BE2C (cell line): ENCODE data around the gene EVPLL.
A peak's percentile ranks its signal among the peaks of the same experiment; 100 is the strongest.

Experiments
- DNase-seq: peaks from one replicate; pipeline ENCODE4 v3.0.0-alpha.2; 2020
- H3K27me3 ChIP-seq: fragments of 250-450 bp; sonication (Bioruptor Pico); 2 replicates; pipeline ENCODE4 v1.5.1; 2020; ENCODE audit warnings: mild to moderate bottlenecking
- H3K36me3 ChIP-seq: fragments of 250-450 bp; sonication (Bioruptor Pico); 2 replicates; pipeline ENCODE4 v1.5.1; 2020; ENCODE audit warnings: mild to moderate bottlenecking
- H3K4me1 ChIP-seq: fragments of 250-450 bp; sonication (Bioruptor Pico); 2 replicates; pipeline ENCODE4 v1.5.1; 2020
- H3K4me3 ChIP-seq: 2 replicates; pipeline ENCODE4 v1.5.1; 2011; ENCODE audit warnings: low read depth, low read length
- H3K9me3 ChIP-seq: fragments of 250-450 bp; sonication (Bioruptor Pico); 2 replicates; pipeline ENCODE4 v1.5.1; 2020
- CTCF ChIP-seq: IDR thresholded peaks from 2 replicates; pipeline ENCODE4 v1.5.1; 2012; ENCODE audit warnings: mild to moderate bottlenecking, low read depth, low read length

The EVPLL gene

DNA sequence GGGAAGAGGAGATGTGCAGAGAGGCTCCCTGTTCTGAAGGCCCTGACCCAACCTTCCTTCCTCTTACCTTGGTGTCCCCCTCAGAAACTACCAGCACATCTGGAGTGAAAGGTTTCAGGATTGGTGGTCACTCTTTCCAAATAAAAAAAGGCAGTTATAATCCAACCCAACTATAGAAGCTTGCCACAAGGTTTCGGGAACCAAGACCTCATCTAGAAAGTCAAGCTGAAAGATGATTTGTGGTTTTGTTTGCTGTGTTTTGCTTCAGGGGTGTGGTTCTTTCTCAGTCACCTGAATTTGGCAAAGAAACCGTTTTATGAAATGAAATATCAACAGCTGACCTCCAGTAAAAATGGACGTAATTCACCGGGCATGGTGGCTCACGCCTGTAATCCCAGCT, 33.6 kb upstream of the EVPLL start:
- H3K4me1 ChIP-seq, result no peaks in the 10 kb centered on the region
- H3K36me3 ChIP-seq, result no peaks in the 10 kb centered on the region; the same call in 1 of the 2 replicates
- no peaks in the 10 kb centered on the region for H3K9me3 ChIP-seq
- DNase-seq, result no peak
- TF ChIP-seq CTCF, result no peak
- no peaks in the 10 kb centered on the region for H3K27me3 ChIP-seq
- no peak overlapping the region for H3K4me3 ChIP-seq

DNA sequence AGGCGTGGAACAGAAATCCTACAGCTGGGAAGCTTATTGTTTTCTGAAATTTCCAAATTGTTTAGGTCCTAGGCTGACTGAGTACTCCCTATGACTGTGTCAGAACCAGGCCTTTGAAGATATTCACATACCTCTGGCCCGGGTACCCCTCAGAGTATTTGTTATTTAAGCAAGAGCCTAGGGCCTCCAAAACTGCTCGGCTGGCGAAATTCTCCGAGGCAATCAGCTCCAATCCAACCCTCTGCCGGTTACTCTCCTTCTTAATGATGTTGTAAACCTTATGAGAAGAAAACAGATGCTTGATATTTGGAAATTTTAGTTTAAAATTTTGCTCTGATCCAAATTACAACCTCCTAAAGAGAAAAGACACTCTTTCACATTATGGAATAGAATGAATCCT, 24.0 kb upstream of the EVPLL start:
- TF ChIP-seq CTCF, result no peak
- no peaks in the 10 kb centered on the region for H3K9me3 ChIP-seq
- H3K4me3 ChIP-seq, result no peak overlapping the region
- DNase-seq, result no peak
- no peaks in the 10 kb centered on the region for H3K27me3 ChIP-seq
- no peaks in the 10 kb centered on the region for H3K36me3 ChIP-seq
- no peaks in the 10 kb centered on the region for H3K4me1 ChIP-seq

DNA sequence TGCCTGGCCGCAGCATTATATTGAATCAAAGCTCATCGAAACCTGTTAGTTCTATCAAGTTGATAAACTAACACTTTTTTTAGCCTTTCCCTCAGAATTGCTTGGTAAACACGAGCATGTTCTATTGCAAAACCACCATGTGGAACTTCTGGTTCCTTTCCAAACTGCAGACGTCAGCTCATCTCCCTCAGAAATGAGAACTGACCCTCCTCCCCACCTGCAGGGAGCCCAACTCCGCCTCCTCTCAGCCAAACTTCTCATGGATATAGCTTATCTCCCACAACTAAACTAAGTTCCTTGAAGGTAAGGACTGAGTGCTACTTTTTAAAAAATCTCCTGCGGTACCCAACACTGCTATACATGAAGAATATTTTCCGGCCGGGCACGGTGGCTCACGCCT, 21.0 kb upstream of the EVPLL start:
- DNase-seq, result no peak
- no peak overlapping the region for H3K4me3 ChIP-seq
- no peaks in the 10 kb centered on the region for H3K9me3 ChIP-seq
- no peaks in the 10 kb centered on the region for H3K4me1 ChIP-seq
- no peak for TF ChIP-seq CTCF
- no peaks in the 10 kb centered on the region for H3K36me3 ChIP-seq
- no peaks in the 10 kb centered on the region for H3K27me3 ChIP-seq

- H3K27me3 ChIP-seq, result no peaks in the 10 kb centered on the region
- H3K4me1 ChIP-seq, result no peaks in the 10 kb centered on the region
- H3K36me3 ChIP-seq, result no peaks in the 10 kb centered on the region
- no peak overlapping the region for H3K4me3 ChIP-seq
- DNase-seq, result no peak
- TF ChIP-seq CTCF, result no peak
- H3K9me3 ChIP-seq, result no peaks in the 10 kb centered on the region
These were observed 17.1 kb upstream of the EVPLL start for GRCh38 chr17:18360518-18360917.

DNA sequence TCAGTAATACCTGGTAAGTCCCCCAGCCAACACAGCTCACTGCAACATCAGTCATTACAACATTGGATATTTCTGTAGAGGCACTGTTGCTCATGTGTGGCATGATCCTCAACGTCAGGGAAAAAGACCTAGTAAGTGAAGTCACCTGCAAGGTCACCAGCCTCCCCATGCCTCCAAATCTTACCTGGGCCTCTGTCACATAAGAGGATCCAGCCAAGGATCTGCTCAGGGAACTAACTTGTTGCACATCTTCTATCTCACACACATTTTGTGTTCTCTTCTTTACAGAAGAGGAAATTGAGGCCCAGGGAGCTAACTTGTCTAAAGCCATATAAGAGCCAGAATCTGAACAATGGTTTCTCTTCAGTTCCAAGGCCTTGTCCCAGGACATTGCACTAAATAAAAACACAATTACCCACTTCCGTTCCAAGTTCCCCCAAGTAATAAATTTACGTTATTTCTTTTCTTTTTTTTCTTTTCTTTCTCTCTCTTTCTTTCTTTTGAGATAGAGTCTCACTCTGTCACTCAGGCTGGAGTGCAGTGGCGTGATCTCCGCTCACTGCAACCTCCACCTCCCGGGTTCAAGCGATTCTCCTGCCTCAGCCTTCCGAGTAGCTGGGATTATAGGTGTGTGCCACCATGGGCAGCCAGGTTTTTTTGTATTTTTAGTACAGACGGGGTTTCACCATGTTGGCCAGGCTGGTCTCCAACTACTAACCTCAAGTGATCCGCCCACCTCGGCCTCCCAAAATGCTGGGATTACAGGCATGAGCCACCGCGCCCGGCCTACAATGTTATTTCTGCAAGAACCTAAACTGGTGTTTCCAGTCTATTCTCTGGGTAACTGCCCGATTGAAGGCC, 15.5 kb upstream of the EVPLL start:
- Histone ChIP-seq H3K36me3 (no peaks in the 10 kb centered on the region), H3K27me3 (no peaks in the 10 kb centered on the region), H3K4me1 (no peaks in the 10 kb centered on the region), H3K9me3 (no peaks in the 10 kb centered on the region), H3K4me3 (peak overlapping the region; percentile 72)
- no peak for TF ChIP-seq CTCF
- DNase-seq, result no peak

DNA sequence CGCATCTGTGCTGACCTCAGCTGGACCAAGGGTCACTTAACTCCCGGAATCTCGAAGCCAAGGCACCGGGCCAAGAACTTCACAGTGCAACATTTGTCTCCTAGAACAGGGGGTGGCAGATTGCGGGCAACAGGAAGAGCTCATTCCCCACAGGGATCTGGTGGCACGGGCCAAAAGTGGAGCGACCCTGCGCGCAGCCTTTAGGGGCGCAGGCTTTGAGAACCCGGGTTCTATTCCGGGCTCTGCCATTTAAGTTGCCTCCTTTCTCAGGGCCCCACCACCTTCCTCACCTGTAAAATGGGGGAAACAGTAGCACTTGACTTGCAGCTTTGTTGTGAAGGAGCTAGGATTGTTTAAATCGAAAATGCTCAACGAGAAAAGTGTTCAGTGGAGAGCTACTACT, 14.9 kb upstream of the EVPLL start:
- Histone ChIP-seq H3K27me3 (no peaks in the 10 kb centered on the region), H3K9me3 (no peaks in the 10 kb centered on the region), H3K4me3 (peak overlapping the region; percentile 72), H3K36me3 (no peaks in the 10 kb centered on the region), H3K4me1 (no peaks in the 10 kb centered on the region)
- no peak for DNase-seq
- no peak for TF ChIP-seq CTCF
